ENCODE measurements around the gene ARL14. TPM values are rescaled to one million over a fixed set of nuclear protein-coding genes. Genes with fewer than 3 reads are reported as not detected.

The ARL14 gene
- polyA plus RNA-seq (2013, experiment 1 of 2; ENCODE audit: insufficient read length): not detected
- not detected for polyA plus RNA-seq (2013, experiment 2 of 2; ENCODE audit: insufficient read length)

GRCh38 chr3:160676547-160677303, at the start of gene ARL14:
Gene ARL14 (plus strand): TSS chr3:160677160. CDS start chr3:160677347, 187 bp downstream.
- peak; percentile 13 for DNase-seq

- DNase-seq: no peak
These were observed 47.5 kb upstream of the ARL14 start for GRCh38 chr3:160629491-160629890.

GRCh38 chr3:160633361-160634083, 43.4 kb upstream of the ARL14 start:
- no peak for DNase-seq

GRCh38 chr3:160635213-160635612, 41.7 kb upstream of the ARL14 start:
- no peak for DNase-seq

GRCh38 chr3:160637086-160637485, 39.9 kb upstream of the ARL14 start:
- no peak for DNase-seq

GRCh38 chr3:160638184-160638583, 38.8 kb upstream of the ARL14 start:
- DNase-seq: no peak

- peak; percentile 33 for DNase-seq
These were observed 35.2 kb upstream of the ARL14 start for GRCh38 chr3:160641665-160642309.

GRCh38 chr3:160643994-160644393, 33.0 kb upstream of the ARL14 start:
- DNase-seq: no peak

GRCh38 chr3:160644491-160644890, 32.5 kb upstream of the ARL14 start:
- no peak for DNase-seq

- no peak for DNase-seq
These were observed 28.3 kb upstream of the ARL14 start for GRCh38 chr3:160648701-160649100.

- no peak for DNase-seq
These were observed 27.4 kb upstream of the ARL14 start for GRCh38 chr3:160649596-160649995.

GRCh38 chr3:160653512-160653911, 23.4 kb upstream of the ARL14 start:
- no peak for DNase-seq

- DNase-seq: no peak
These were observed 16.1 kb upstream of the ARL14 start for GRCh38 chr3:160660902-160661301.

- no peak for DNase-seq
These were observed 15.3 kb upstream of the ARL14 start for GRCh38 chr3:160661660-160662059.

GRCh38 chr3:160665231-160665630, 11.7 kb upstream of the ARL14 start:
- DNase-seq: no peak

GRCh38 chr3:160665784-160666526, 11.0 kb upstream of the ARL14 start:
- peak; percentile 27 for DNase-seq

- no peak for DNase-seq
These were observed 9.5 kb upstream of the ARL14 start for GRCh38 chr3:160667452-160667851.

- DNase-seq: no peak
These were observed 8.5 kb upstream of the ARL14 start for GRCh38 chr3:160668454-160668853.

GRCh38 chr3:160671231-160671630, 5.7 kb upstream of the ARL14 start:
- DNase-seq: no peak

- DNase-seq: no peak
These were observed 5.0 kb upstream of the ARL14 start for GRCh38 chr3:160671995-160672394.

GRCh38 chr3:160673188-160673587, 3.8 kb upstream of the ARL14 start:
- no peak for DNase-seq

- no peak for DNase-seq
These were observed 1.3 kb upstream of the ARL14 start for GRCh38 chr3:160675566-160676124.

All from fibroblast of skin of scalp (primary cell).